ENCODE measurements around the gene ACSS3.
"Not testable (repeated sequence)": the region's sequence is repeated elsewhere in the genome, so short reads cannot be mapped to it uniquely, and the experiment has no call there.

ACSS3 gene

GRCh38 chr12:81209772-81210225 lies 131.9 kb downstream of the ACSS3 start:
- not testable (repeated sequence) for DNase-seq; H3K4me1 ChIP-seq (ENCODE audit: control insufficient read depth, insufficient read depth, low read length, poor library complexity, severe bottlenecking)

GRCh38 chr12:81211306-81211705 lies 133.4 kb downstream of the ACSS3 start:
- Histone ChIP-seq H3K27ac (ENCODE audit: insufficient read depth, low read length, poor library complexity, severe bottlenecking) (no peak overlapping the region), H3K27me3 (replicated peaks; ENCODE audit: control insufficient read depth, insufficient read depth, low read length, poor library complexity, severe bottlenecking) (no peaks in the 10 kb centered on the region), H3K4me3 (ENCODE audit: insufficient read depth, low read depth, low read length, poor library complexity, severe bottlenecking) (no peak overlapping the region), H3K4me1 (ENCODE audit: control insufficient read depth, insufficient read depth, low read length, poor library complexity, severe bottlenecking) (no peaks in the 10 kb centered on the region), H3K36me3 (ENCODE audit: control insufficient read depth, insufficient read depth, low read length) (no peaks in the 10 kb centered on the region), H3K9me3 (ENCODE audit: control insufficient read depth, low read length) (no peaks in the 10 kb centered on the region)
- DNase-seq = no peak

More at GRCh38 chr12:81209772-81210225, 131.9 kb downstream of the ACSS3 start:
- not testable (repeated sequence) for H3K9me3 ChIP-seq (ENCODE audit: control insufficient read depth, low read length); H3K4me3 ChIP-seq (ENCODE audit: insufficient read depth, low read depth, low read length, poor library complexity, severe bottlenecking); H3K27me3 ChIP-seq (replicated peaks; ENCODE audit: control insufficient read depth, insufficient read depth, low read length, poor library complexity, severe bottlenecking); H3K36me3 ChIP-seq (ENCODE audit: control insufficient read depth, insufficient read depth, low read length); H3K27ac ChIP-seq (ENCODE audit: insufficient read depth, low read length, poor library complexity, severe bottlenecking)

- no peak overlapping the region for H3K4me3 ChIP-seq (ENCODE audit: insufficient read depth, low read depth, low read length, poor library complexity, severe bottlenecking)
- H3K36me3 ChIP-seq (ENCODE audit: control insufficient read depth, insufficient read depth, low read length) = no peaks in the 10 kb centered on the region
- H3K27ac ChIP-seq (ENCODE audit: insufficient read depth, low read length, poor library complexity, severe bottlenecking) = no peak overlapping the region
- no peak for DNase-seq
- H3K4me1 ChIP-seq (ENCODE audit: control insufficient read depth, insufficient read depth, low read length, poor library complexity, severe bottlenecking) = no peaks in the 10 kb centered on the region
- no peaks in the 10 kb centered on the region for H3K27me3 ChIP-seq (replicated peaks; ENCODE audit: control insufficient read depth, insufficient read depth, low read length, poor library complexity, severe bottlenecking)
- no peaks in the 10 kb centered on the region for H3K9me3 ChIP-seq (ENCODE audit: control insufficient read depth, low read length)
Observed at GRCh38 chr12:81212996-81213696, 135.3 kb downstream of the ACSS3 start.

- Histone ChIP-seq H3K27me3 (replicated peaks; ENCODE audit: control insufficient read depth, insufficient read depth, low read length, poor library complexity, severe bottlenecking) (no peaks in the 10 kb centered on the region), H3K36me3 (ENCODE audit: control insufficient read depth, insufficient read depth, low read length) (no peaks in the 10 kb centered on the region), H3K27ac (ENCODE audit: insufficient read depth, low read length, poor library complexity, severe bottlenecking) (no peak overlapping the region), H3K4me3 (ENCODE audit: insufficient read depth, low read depth, low read length, poor library complexity, severe bottlenecking) (no peak overlapping the region), H3K9me3 (ENCODE audit: control insufficient read depth, low read length) (no peaks in the 10 kb centered on the region), H3K4me1 (ENCODE audit: control insufficient read depth, insufficient read depth, low read length, poor library complexity, severe bottlenecking) (no peaks in the 10 kb centered on the region)
- DNase-seq = no peak
Observed at GRCh38 chr12:81216739-81217138, 138.9 kb downstream of the ACSS3 start.

GRCh38 chr12:81221681-81222080 lies 143.8 kb downstream of the ACSS3 start:
- no peak for DNase-seq
- Histone ChIP-seq H3K27me3 (replicated peaks; ENCODE audit: control insufficient read depth, insufficient read depth, low read length, poor library complexity, severe bottlenecking) (no peaks in the 10 kb centered on the region), H3K4me3 (ENCODE audit: insufficient read depth, low read depth, low read length, poor library complexity, severe bottlenecking) (no peak overlapping the region), H3K4me1 (ENCODE audit: control insufficient read depth, insufficient read depth, low read length, poor library complexity, severe bottlenecking) (no peaks in the 10 kb centered on the region), H3K9me3 (ENCODE audit: control insufficient read depth, low read length) (no peaks in the 10 kb centered on the region), H3K27ac (ENCODE audit: insufficient read depth, low read length, poor library complexity, severe bottlenecking) (no peak overlapping the region), H3K36me3 (ENCODE audit: control insufficient read depth, insufficient read depth, low read length) (no peaks in the 10 kb centered on the region)

- Histone ChIP-seq H3K36me3 (ENCODE audit: control insufficient read depth, insufficient read depth, low read length) (no peaks in the 10 kb centered on the region), H3K27ac (ENCODE audit: insufficient read depth, low read length, poor library complexity, severe bottlenecking) (no peak overlapping the region), H3K27me3 (replicated peaks; ENCODE audit: control insufficient read depth, insufficient read depth, low read length, poor library complexity, severe bottlenecking) (no peaks in the 10 kb centered on the region), H3K4me1 (ENCODE audit: control insufficient read depth, insufficient read depth, low read length, poor library complexity, severe bottlenecking) (no peaks in the 10 kb centered on the region), H3K4me3 (ENCODE audit: insufficient read depth, low read depth, low read length, poor library complexity, severe bottlenecking) (no peak overlapping the region), H3K9me3 (ENCODE audit: control insufficient read depth, low read length) (no peaks in the 10 kb centered on the region)
- no peak for DNase-seq
Observed at GRCh38 chr12:81222846-81223592, 145.1 kb downstream of the ACSS3 start.

- no peak overlapping the region for H3K4me3 ChIP-seq (ENCODE audit: insufficient read depth, low read depth, low read length, poor library complexity, severe bottlenecking)
- no peaks in the 10 kb centered on the region for H3K4me1 ChIP-seq (ENCODE audit: control insufficient read depth, insufficient read depth, low read length, poor library complexity, severe bottlenecking)
- no peak overlapping the region for H3K27ac ChIP-seq (ENCODE audit: insufficient read depth, low read length, poor library complexity, severe bottlenecking)
- no peaks in the 10 kb centered on the region for H3K36me3 ChIP-seq (ENCODE audit: control insufficient read depth, insufficient read depth, low read length)
- no peaks in the 10 kb centered on the region for H3K27me3 ChIP-seq (replicated peaks; ENCODE audit: control insufficient read depth, insufficient read depth, low read length, poor library complexity, severe bottlenecking)
- no peak for DNase-seq
- H3K9me3 ChIP-seq (ENCODE audit: control insufficient read depth, low read length) = no peaks in the 10 kb centered on the region
Observed at GRCh38 chr12:81224626-81225025, 146.7 kb downstream of the ACSS3 start.

- Histone ChIP-seq H3K4me3 (ENCODE audit: insufficient read depth, low read depth, low read length, poor library complexity, severe bottlenecking) (no peak overlapping the region), H3K4me1 (ENCODE audit: control insufficient read depth, insufficient read depth, low read length, poor library complexity, severe bottlenecking) (no peaks in the 10 kb centered on the region), H3K27me3 (replicated peaks; ENCODE audit: control insufficient read depth, insufficient read depth, low read length, poor library complexity, severe bottlenecking) (no peaks in the 10 kb centered on the region), H3K27ac (ENCODE audit: insufficient read depth, low read length, poor library complexity, severe bottlenecking) (no peak overlapping the region), H3K9me3 (ENCODE audit: control insufficient read depth, low read length) (no peaks in the 10 kb centered on the region), H3K36me3 (ENCODE audit: control insufficient read depth, insufficient read depth, low read length) (no peaks in the 10 kb centered on the region)
- no peak for DNase-seq
Observed at GRCh38 chr12:81229759-81230158, 151.9 kb downstream of the ACSS3 start.

GRCh38 chr12:81231574-81232368 lies 153.9 kb downstream of the ACSS3 start:
- Histone ChIP-seq H3K27ac (ENCODE audit: insufficient read depth, low read length, poor library complexity, severe bottlenecking) (no peak overlapping the region), H3K4me3 (ENCODE audit: insufficient read depth, low read depth, low read length, poor library complexity, severe bottlenecking) (no peak overlapping the region), H3K4me1 (ENCODE audit: control insufficient read depth, insufficient read depth, low read length, poor library complexity, severe bottlenecking) (no peaks in the 10 kb centered on the region), H3K27me3 (replicated peaks; ENCODE audit: control insufficient read depth, insufficient read depth, low read length, poor library complexity, severe bottlenecking) (no peaks in the 10 kb centered on the region), H3K9me3 (ENCODE audit: control insufficient read depth, low read length) (no peaks in the 10 kb centered on the region), H3K36me3 (ENCODE audit: control insufficient read depth, insufficient read depth, low read length) (no peaks in the 10 kb centered on the region)
- no peak for DNase-seq

- no peak for DNase-seq
- Histone ChIP-seq H3K4me3 (ENCODE audit: insufficient read depth, low read depth, low read length, poor library complexity, severe bottlenecking) (no peak overlapping the region), H3K36me3 (ENCODE audit: control insufficient read depth, insufficient read depth, low read length) (no peaks in the 10 kb centered on the region), H3K27ac (ENCODE audit: insufficient read depth, low read length, poor library complexity, severe bottlenecking) (no peak overlapping the region), H3K27me3 (replicated peaks; ENCODE audit: control insufficient read depth, insufficient read depth, low read length, poor library complexity, severe bottlenecking) (no peaks in the 10 kb centered on the region), H3K4me1 (ENCODE audit: control insufficient read depth, insufficient read depth, low read length, poor library complexity, severe bottlenecking) (no peaks in the 10 kb centered on the region), H3K9me3 (ENCODE audit: control insufficient read depth, low read length) (no peaks in the 10 kb centered on the region)
Observed at GRCh38 chr12:81245458-81245857, 167.6 kb downstream of the ACSS3 start.

Measured in effector memory CD4-positive, alpha-beta T cell (primary cell).